Umbilical cord (tissue), 2 donors: ENCODE measurements around the gene KDM3A. TPM values are rescaled to one million over a fixed set of nuclear protein-coding genes. Genes with fewer than 3 reads are reported as not detected.
"Not testable (repeated sequence)": the region's sequence is repeated elsewhere in the genome, so short reads cannot be mapped to it uniquely, and the experiment has no call there.

ENCODE experiments used
- DNase-seq: peaks from one replicate; pipeline ENCODE4 v3.0.0-alpha.2; 2015; ENCODE audit warnings: low spot score
- total RNA-seq: library from RNA; depleted of rRNA; stranded (reverse); fragments of >200 nt; gene quantifications from one replicate; pipeline ENCODE4 v1.2.3, GENCODE V29; 2014; ENCODE audit warnings: low replicate concordance; ENCODE audit not compliant: insufficient read depth

The KDM3A gene
- total RNA-seq, 1 donor from 2014 or later, result 46.2 TPM

GRCh38 chr2:86480105-86480504 lies 38.9 kb downstream of the KDM3A start:
- DNase-seq, result no peak

- no peak for DNase-seq
Observed at GRCh38 chr2:86482034-86482433, 40.9 kb downstream of the KDM3A start.

GRCh38 chr2:86484385-86484784 lies 43.2 kb downstream of the KDM3A start:
- DNase-seq, result no peak

GRCh38 chr2:86485103-86485502 lies 43.9 kb downstream of the KDM3A start:
- no peak for DNase-seq

GRCh38 chr2:86485802-86486201 lies 44.6 kb downstream of the KDM3A start:
- no peak for DNase-seq

GRCh38 chr2:86487062-86487461 lies 45.9 kb downstream of the KDM3A start:
- no peak for DNase-seq

GRCh38 chr2:86488561-86489250 lies 47.5 kb downstream of the KDM3A start:
- DNase-seq, result no peak

GRCh38 chr2:86489542-86489941 lies 48.4 kb downstream of the KDM3A start:
- DNase-seq, result no peak

- no peak for DNase-seq
Observed at GRCh38 chr2:86490245-86490644, 49.1 kb downstream of the KDM3A start.

- DNase-seq, result no peak
Observed at GRCh38 chr2:86491088-86491487, 49.9 kb downstream of the KDM3A start.

GRCh38 chr2:86492048-86492453 lies 50.9 kb downstream of the KDM3A start:
- peak; percentile 34 for DNase-seq

GRCh38 chr2:86496391-86496790 lies 55.2 kb downstream of the KDM3A start:
- not testable (repeated sequence) for DNase-seq

GRCh38 chr2:86498468-86499260 lies 57.5 kb downstream of the KDM3A start:
- no peak for DNase-seq

GRCh38 chr2:86499326-86499725 lies 58.2 kb downstream of the KDM3A start:
- DNase-seq, result no peak

- no peak for DNase-seq
Observed at GRCh38 chr2:86500325-86501083, 59.3 kb downstream of the KDM3A start.

- no peak for DNase-seq
Observed at GRCh38 chr2:86507600-86507999, 66.4 kb downstream of the KDM3A start.

GRCh38 chr2:86510436-86510933 lies 69.3 kb downstream of the KDM3A start:
- DNase-seq, result no peak

- DNase-seq, result no peak
Observed at GRCh38 chr2:86512034-86512433, 70.9 kb downstream of the KDM3A start.

GRCh38 chr2:86512892-86513291 lies 71.7 kb downstream of the KDM3A start:
- no peak for DNase-seq

GRCh38 chr2:86513948-86514660 lies 72.9 kb downstream of the KDM3A start:
- no peak for DNase-seq

- DNase-seq, result peak; percentile 24
Observed at GRCh38 chr2:86518481-86518880, 77.3 kb downstream of the KDM3A start.

- no peak for DNase-seq
Observed at GRCh38 chr2:86519349-86519748, 78.2 kb downstream of the KDM3A start.
